H1 (cell line): ENCODE data around the gene ITIH1. TPM values are rescaled to one million over a fixed set of nuclear protein-coding genes. Genes with fewer than 3 reads are reported as not detected.

Source experiments
- CTCF ChIA-PET: fragments of 300-600 bp; sonication (Branson Sonifier 250); formaldehyde crosslinking; loops from one replicate; lab custom pipeline; 2021; ENCODE audit not compliant: partially characterized antibody; lab: Charles Lee
- POLR2A ChIA-PET: fragments of 300-600 bp; sonication (Branson Sonifier 250); formaldehyde crosslinking; loops from one replicate; lab custom pipeline; 2021; ENCODE audit warnings: inconsistent platforms; ENCODE audit not compliant: partially characterized antibody; lab: Charles Lee
- DNase-seq, 2 experiments: peaks; one replicate each; pipeline versions ENCODE4 v3.0.0 to v3.0.0-alpha.2; 2010 to 2022; ENCODE audit warnings: low spot score in 2 of 2, low read depth in 1 of 2, mixed read lengths in 1 of 2
- FAIRE-seq: peaks from 2 replicates; lab custom pipeline; 2011; peaks lifted over from hg19 to GRCh38; lab: Jason Lieb, UNC
- H2AFZ ChIP-seq: 2 replicates; pipeline ENCODE4 v1.8.1; 2012; ENCODE audit warnings: low read length, inconsistent platforms
- H2AK5ac ChIP-seq: 2 replicates; pipeline ENCODE4 v1.6.1; 2013; ENCODE audit warnings: low read depth, low read length
- H2BK120ac ChIP-seq: replicated peaks from 2 replicates; pipeline ENCODE3; 2013; ENCODE audit warnings: low read depth, low read length, inconsistent platforms
- H2BK12ac ChIP-seq: 2 replicates; pipeline ENCODE4 v1.6.1; 2013; ENCODE audit warnings: low read depth, low read length
- H2BK15ac ChIP-seq: 2 replicates; pipeline ENCODE4 v1.6.1; 2013; ENCODE audit warnings: low read length
- H2BK20ac ChIP-seq: 2 replicates; pipeline ENCODE4 v1.6.1; 2013; ENCODE audit warnings: low read length
- H2BK5ac ChIP-seq: 2 replicates; pipeline ENCODE4 v1.6.1; 2013; ENCODE audit warnings: low read depth, low read length
- H3K14ac ChIP-seq: 2 replicates; pipeline ENCODE4 v1.6.1; 2013; ENCODE audit warnings: inconsistent platforms; ENCODE audit not compliant: insufficient read length
- H3K18ac ChIP-seq: 2 replicates; pipeline ENCODE4 v1.6.1; 2013; ENCODE audit warnings: low read length; ENCODE audit errors: extremely low read depth
- H3K23ac ChIP-seq: 2 replicates; pipeline ENCODE4 v1.6.1; 2013; ENCODE audit warnings: inconsistent platforms; ENCODE audit not compliant: insufficient read length
- H3K23me2 ChIP-seq: 2 replicates; pipeline ENCODE4 v1.6.1; 2013; ENCODE audit warnings: low read depth, low read length
- H3K27ac ChIP-seq: 2 replicates; pipeline ENCODE4 v1.6.1; 2011; ENCODE audit warnings: low read depth, low read length, inconsistent platforms
- H3K27me3 ChIP-seq, 4 experiments: replicated peaks in 1 of 4; 1 replicate in 1 of 4; 2 replicates in 3 of 4; pipeline versions ENCODE4 v1.6.1 to v1.8.1; 2011 to 2013; ENCODE audit warnings: low read length in 3 of 4, mild to moderate bottlenecking in 3 of 4, inconsistent platforms in 2 of 4, mixed read lengths in 2 of 4, moderate library complexity in 1 of 4; ENCODE audit not compliant: control insufficient read depth in 3 of 4, insufficient read depth in 3 of 4; ENCODE audit errors: extremely low read depth in 1 of 4
- H3K36me3 ChIP-seq, 4 experiments: 2 replicates each; pipeline versions ENCODE4 v1.6.1 to v1.8.1; 2011 to 2013; ENCODE audit warnings: mild to moderate bottlenecking in 4 of 4, low read length in 3 of 4, moderate library complexity in 2 of 4, control low read depth in 1 of 4, inconsistent platforms in 1 of 4; ENCODE audit not compliant: insufficient read depth in 4 of 4, control insufficient read depth in 2 of 4
- H3K4ac ChIP-seq: replicated peaks from 2 replicates; pipeline ENCODE3; 2013; ENCODE audit warnings: low read length, low read depth, mixed read lengths, inconsistent platforms; ENCODE audit not compliant: insufficient read length
- H3K4me1 ChIP-seq, 4 experiments: replicated peaks in 1 of 4; 1 replicate in 1 of 4; 2 replicates in 3 of 4; pipeline versions ENCODE4 v1.6.1 to v1.8.1; 2011 to 2013; ENCODE audit warnings: low read length in 3 of 4, inconsistent platforms in 2 of 4, mixed read lengths in 1 of 4; ENCODE audit not compliant: insufficient read depth in 4 of 4, control insufficient read depth in 3 of 4
- H3K4me2 ChIP-seq, 2 experiments: 2 replicates each; pipeline versions ENCODE4 v1.6.1 to v1.8.1; 2011 to 2013; ENCODE audit warnings: low read depth in 2 of 2, low read length in 2 of 2, control low read depth in 1 of 2, inconsistent platforms in 1 of 2, mild to moderate bottlenecking in 1 of 2; ENCODE audit not compliant: insufficient read depth in 1 of 2
- H3K4me3 ChIP-seq, 4 experiments: fragments of 200-600, 300-600 bp in 1 of 4; sonication (generic), shearing (Covaris generic), sonication (Bioruptor Twin) in 1 of 4; 2 replicates each; pipeline versions ENCODE4 v1.5.1 to v1.8.1; 2011 to 2016; ENCODE audit warnings: low read length in 4 of 4, low read depth in 3 of 4, control low read depth in 2 of 4, inconsistent platforms in 2 of 4, mild to moderate bottlenecking in 2 of 4, mixed read lengths in 1 of 4, moderate library complexity in 1 of 4; ENCODE audit not compliant: insufficient read depth in 2 of 4; ENCODE audit errors: extremely low read depth in 1 of 4
- H3K56ac ChIP-seq: replicated peaks from 2 replicates; pipeline ENCODE3; 2013; ENCODE audit warnings: low read depth, mild to moderate bottlenecking, mixed read lengths, low read length, inconsistent platforms; ENCODE audit not compliant: insufficient read length
- H3K79me1 ChIP-seq: 2 replicates; pipeline ENCODE4 v1.6.1; 2013; ENCODE audit warnings: low read depth, low read length, control low read depth
- H3K79me2 ChIP-seq, 2 experiments: 2 replicates each; pipeline versions ENCODE4 v1.6.1 to v1.8.1; 2012 to 2013; ENCODE audit warnings: low read length in 2 of 2, mild to moderate bottlenecking in 2 of 2, inconsistent platforms in 1 of 2; ENCODE audit not compliant: insufficient read depth in 2 of 2, control insufficient read depth in 1 of 2
- H3K9ac ChIP-seq, 4 experiments: replicated peaks in 1 of 4; 1 replicate in 1 of 4; 2 replicates in 3 of 4; pipeline versions ENCODE4 v1.6.1 to v1.8.1; 2011 to 2013; ENCODE audit warnings: low read depth in 3 of 4, low read length in 3 of 4, control low read depth in 2 of 4, mild to moderate bottlenecking in 2 of 4, moderate library complexity in 2 of 4, inconsistent platforms in 1 of 4; ENCODE audit errors: extremely low read depth in 1 of 4
- H3K9me3 ChIP-seq, 2 experiments: 2 replicates each; pipeline versions ENCODE4 v1.6.1 to v1.8.1; 2012 to 2013; ENCODE audit warnings: mild to moderate bottlenecking in 2 of 2, moderate library complexity in 2 of 2, control low read depth in 1 of 2, inconsistent platforms in 1 of 2, low read depth in 1 of 2, low read length in 1 of 2, mixed read lengths in 1 of 2; ENCODE audit not compliant: insufficient read depth in 2 of 2
- H4K20me1 ChIP-seq, 2 experiments: replicated peaks in 1 of 2; 2 replicates each; pipeline versions ENCODE3 to v1.8.1; 2011 to 2013; ENCODE audit warnings: inconsistent platforms in 2 of 2, low read length in 2 of 2, mild to moderate bottlenecking in 1 of 2; ENCODE audit not compliant: insufficient read depth in 2 of 2, control insufficient read depth in 1 of 2
- H4K5ac ChIP-seq: 2 replicates; pipeline ENCODE4 v1.6.1; 2013; ENCODE audit warnings: low read length, low read depth, mixed read lengths, inconsistent platforms; ENCODE audit not compliant: insufficient read length
- H4K8ac ChIP-seq: 2 replicates; pipeline ENCODE4 v1.8.0; 2013; ENCODE audit warnings: mild to moderate bottlenecking, moderate library complexity, low read length, inconsistent platforms; ENCODE audit not compliant: insufficient read depth; ENCODE audit errors: extremely low read depth
- H4K91ac ChIP-seq: replicated peaks from 2 replicates; pipeline ENCODE3; 2013; ENCODE audit warnings: low read length, mixed read lengths, inconsistent platforms; ENCODE audit not compliant: insufficient read length
- KDM1A ChIP-seq: fragments of 200-600, 300-600 bp; sonication (generic); IDR thresholded peaks from 2 replicates; pipeline ENCODE4 v1.7.1; 2016; ENCODE audit warnings: mild to moderate bottlenecking, low read length, borderline replicate concordance
- POLR2AphosphoS5 ChIP-seq: IDR thresholded peaks from 2 replicates; pipeline ENCODE4 v1.6.1; 2011; ENCODE audit warnings: low read depth, low read length
- RXRA ChIP-seq: IDR thresholded peaks from 2 replicates; pipeline ENCODE4 v1.6.1; 2011; ENCODE audit warnings: low read depth, mild to moderate bottlenecking, low read length, moderate library complexity; ENCODE audit not compliant: insufficient read depth
- SIX5 ChIP-seq: IDR thresholded peaks from 2 replicates; pipeline ENCODE4 v1.6.1; 2011; ENCODE audit warnings: mild to moderate bottlenecking, low read depth, low read length
- YY1 ChIP-seq: IDR thresholded peaks from 2 replicates; pipeline ENCODE4 v1.6.1; 2011; ENCODE audit warnings: low read depth, mild to moderate bottlenecking, low read length
- polyA plus RNA-seq, 7 experiments: library from polyadenylated mRNA; depleted of rRNA in 3 of 7; stranded (reverse) in 5 of 7; unstranded in 2 of 7; fragments of >200 nt in 5 of 7; fragments of 200-250 nt in 2 of 7; gene quantifications; 1 replicate in 5 of 7; 2 replicates in 1 of 7; 4 replicates in 1 of 7; pipeline versions ENCODE4 v1.2.1 to v1.2.3, GENCODE V29; 2011 to 2013; ENCODE audit warnings: missing spikeins in 2 of 7, mixed read lengths in 2 of 7
- total RNA-seq: library from RNA; stranded (reverse); fragmentation: NEBNext Ultra II Directional; extraction: Animal tissue kit (Norgen Biotek cat#: 25700); gene quantifications from 2 replicates; pipeline ENCODE4 v1.2.1, GENCODE V29; 2021

ITIH1 gene
- total and polyA plus RNA-seq, 2 of the 8 experiments (the other 6 are each of a cell fraction or from before 2014, with no cell fraction given) = not detected

GRCh38 chr3:52730681-52731080 is 46.7 kb upstream of the ITIH1 start:
- DNase-seq (no peak), FAIRE-seq (no peak)
- Histone ChIP-seq H4K91ac (no peak overlapping the region), H3K27me3 (no peaks in the 10 kb centered on the region), H3K4ac (no peak overlapping the region), H3K9me3 (no peaks in the 10 kb centered on the region), H3K23me2 (no peaks in the 10 kb centered on the region), H3K79me2 (no peaks in the 10 kb centered on the region), H2BK20ac (no peak overlapping the region), H2AFZ (no peak overlapping the region), H3K14ac (no peak overlapping the region), H3K4me2 (no peak overlapping the region), H3K9ac (no peak overlapping the region), H3K56ac (no peak overlapping the region), H4K8ac (no peak overlapping the region), H2BK12ac (no peak overlapping the region), H3K23ac (no peak overlapping the region), H3K79me1 (no peaks in the 10 kb centered on the region), H2BK5ac (no peak overlapping the region), H2BK15ac (no peak overlapping the region), H3K18ac (no peak overlapping the region), H4K5ac (no peak overlapping the region), H2BK120ac (no peak overlapping the region), H3K4me3 (no peak overlapping the region), H3K4me1 (no peaks in the 10 kb centered on the region), H3K36me3 (peaks cover 0 to 31% (median 21%) of the 10 kb centered on the region in 4 experiments; a peak in 5 of 8 replicates), H2AK5ac (no peak overlapping the region), H3K27ac (no peak overlapping the region), H4K20me1 (no peaks in the 10 kb centered on the region)
- CTCF ChIA-PET = interaction anchor here (0.9 kb wide), 1 partner anchor 11 kb away, joined by 3 read pairs; no protein-coding TSS in a partner anchor
- no peak for TF ChIP-seq SIX5
- TF ChIP-seq YY1 = no peak
- TF ChIP-seq POLR2AphosphoS5 = no peak
- no peak for TF ChIP-seq RXRA
- TF ChIP-seq KDM1A = no peak
- POLR2A ChIA-PET = interaction anchor here (1.1 kb wide), 1 partner anchor 44 kb away, joined by 3 read pairs; no protein-coding TSS in a partner anchor
